Measurements from ENCODE around the gene DIO2.

- TF ChIP-seq CTCF (conservative IDR thresholded peaks at IDR 0.05) (no peak), ZFX (IDR thresholded peaks at IDR 0.05) (no peak)
Observed at GRCh38 chr14:80167793-80168448, 43.4 kb downstream of the DIO2 start.

All from C4-2B (cell line).